Right lobe of liver (tissue), 4 donors: Measurements from ENCODE around the gene LALBA.

Source experiments
- CTCF ChIP-seq, 4 donors: fragments of 200-600 bp in 3 of 4; fragments of 450-650 bp in 1 of 4; IDR thresholded peaks; one replicate each; pipeline versions ENCODE4 v1.5.1 to v1.8.0; 2016 to 2022; ENCODE audit warnings: antibody characterized with exemption in 4 of 4, mild to moderate bottlenecking in 2 of 4
- POLR2A ChIP-seq: fragments of 450-650 bp; IDR thresholded peaks from one replicate; pipeline ENCODE4 v1.6.1; 2017; ENCODE audit warnings: antibody characterized with exemption, mild to moderate bottlenecking
- donor health status: DM: no; HTN: no; CAD: no.
- donor health status: DM: no; HTN: no; CAD: no.
- donor health status: DM: no; HTN: yes; CAD: no.

- TF ChIP-seq CTCF (IDR thresholded peaks at IDR 0.05) = no peak
- TF ChIP-seq POLR2A = no peak
These were observed 43.5 kb upstream of the LALBA start for GRCh38 chr12:48613321-48613720.
